K562 (cell line): ENCODE results near the gene RBPJL. TPM values are rescaled to one million over a fixed set of nuclear protein-coding genes. Genes with fewer than 3 reads are reported as not detected.

ENCODE experiments used
- ATAC-seq: fragments of 200-7000 bp; cut with Tn5 transposase; 3 replicates; pipeline ENCODE4 v1.9.1; 2020; ENCODE audit warnings: moderate library complexity
- BruUV-seq: library from RNA; stranded (reverse); fragments of 400-500 nt; replicated peaks from 2 replicates; lab custom pipeline; 2021; lab: Mats Ljungman, UMichigan
- CTCF ChIA-PET: fragments of 300-600 bp; formaldehyde crosslinking; extraction: SDS; loops from one replicate; lab custom pipeline; 2021; ENCODE audit warnings: low intra/inter-chr PET ratio; lab: Yijun Ruan, JAX
- POLR2A ChIA-PET: fragments of 300-600, 350-650 bp; sonication (Branson Sonifier 250); formaldehyde crosslinking; extraction: SDS; loops from one replicate; lab custom pipeline; 2021; ENCODE audit warnings: antibody characterized with exemption, inconsistent platforms; lab: Yijun Ruan, JAX
- DNase-seq, 4 experiments: peaks; one replicate each; pipeline versions ENCODE4 v3.0.0 to v3.0.0-alpha.2; 2011 to 2018; ENCODE audit warnings: low spot score in 3 of 4, mixed read lengths in 3 of 4; ENCODE audit errors: extremely low read depth in 1 of 4
- FAIRE-seq: peaks from 2 replicates; lab custom pipeline; 2011; peaks lifted over from hg19 to GRCh38; lab: Jason Lieb, UNC
- H2AFZ ChIP-seq: 2 replicates; pipeline ENCODE4 v1.6.0; 2011; ENCODE audit warnings: low read depth, low read length, control low read depth, inconsistent platforms
- H3K27ac ChIP-seq: fragments of 200-600 bp; 3 replicates; pipeline ENCODE4 v1.8.0; 2011; ENCODE audit warnings: low read depth, mild to moderate bottlenecking, control low read depth, inconsistent platforms, low read length, moderate library complexity, mixed read lengths; ENCODE audit errors: extremely low read depth
- H3K27me3 ChIP-seq, 2 experiments: fragments of 300-600 bp in 1 of 2; 2 replicates in 1 of 2; 3 replicates in 1 of 2; pipeline versions ENCODE4 v1.6.0 to v1.8.0; 2011; ENCODE audit warnings: inconsistent platforms in 2 of 2, low read length in 2 of 2, mild to moderate bottlenecking in 1 of 2, mixed read lengths in 1 of 2, moderate library complexity in 1 of 2; ENCODE audit not compliant: control insufficient read depth in 2 of 2, insufficient read depth in 2 of 2
- H3K36me3 ChIP-seq: fragments of 300-600 bp; 3 replicates; pipeline ENCODE4 v1.8.0; 2011; ENCODE audit warnings: mild to moderate bottlenecking, low read length, inconsistent platforms; ENCODE audit not compliant: control insufficient read depth, insufficient read depth
- H3K4me1 ChIP-seq, 2 experiments: fragments of 200-600 bp in 1 of 2; replicated peaks in 1 of 2; 2 replicates in 1 of 2; 3 replicates in 1 of 2; pipeline versions ENCODE4 v1.5.1 to v1.8.0; 2011; ENCODE audit warnings: inconsistent platforms in 2 of 2, low read length in 2 of 2, mild to moderate bottlenecking in 1 of 2, mixed read lengths in 1 of 2, moderate library complexity in 1 of 2; ENCODE audit not compliant: control insufficient read depth in 2 of 2, insufficient read depth in 2 of 2
- H3K4me2 ChIP-seq: 2 replicates; pipeline ENCODE4 v1.6.1; 2011; ENCODE audit warnings: low read length, control low read depth, inconsistent platforms, mixed read lengths; ENCODE audit not compliant: insufficient read depth
- H3K4me3 ChIP-seq: fragments of 200-600 bp; sonication (generic), shearing (Covaris generic); 2 replicates; pipeline ENCODE4 v1.5.1; 2016; ENCODE audit warnings: control low read depth, inconsistent platforms
- H3K79me2 ChIP-seq: fragments of 200-600 bp; 3 replicates; pipeline ENCODE4 v1.8.0; 2011; ENCODE audit warnings: low read length, inconsistent platforms; ENCODE audit not compliant: control insufficient read depth, insufficient read depth
- H3K9ac ChIP-seq, 2 experiments: 2 replicates each; pipeline versions ENCODE4 v1.6.0 to v1.6.1; 2011; ENCODE audit warnings: low read depth in 2 of 2, low read length in 2 of 2, control low read depth in 1 of 2, inconsistent platforms in 1 of 2, mild to moderate bottlenecking in 1 of 2, mixed read lengths in 1 of 2; ENCODE audit not compliant: insufficient read depth in 1 of 2
- H3K9me1 ChIP-seq: one replicate; pipeline ENCODE4 v1.6.0; 2011; ENCODE audit warnings: inconsistent platforms, mild to moderate bottlenecking, low read length, moderate library complexity; ENCODE audit not compliant: control insufficient read depth, insufficient read depth
- H3K9me3 ChIP-seq: replicated peaks from 2 replicates; pipeline ENCODE4 v1.5.1; 2011; ENCODE audit warnings: low read depth, low read length, inconsistent platforms; ENCODE audit not compliant: control insufficient read depth, insufficient read depth
- H4K20me1 ChIP-seq: replicated peaks from 2 replicates; pipeline ENCODE4 v1.6.1; 2011; ENCODE audit warnings: low read length, inconsistent platforms, mixed read lengths; ENCODE audit not compliant: control insufficient read depth, insufficient read depth
- CBX5 ChIP-seq: IDR thresholded peaks from 2 replicates; pipeline ENCODE4 v1.6.1; 2014; ENCODE audit warnings: low read depth, borderline replicate concordance
- EGR1 ChIP-seq: fragments of 450-650 bp; conservative IDR thresholded peaks from 2 replicates; pipeline ENCODE4 v1.6.1; 2017; ENCODE audit warnings: mild to moderate bottlenecking
- FUS ChIP-seq: fragments of 200-400 bp; formaldehyde crosslinking; optimal IDR thresholded peaks from 2 replicates; pipeline ENCODE3; 2017; ENCODE audit warnings: low read depth, low read length
- HDAC8 ChIP-seq: fragments of 450-650 bp; IDR thresholded peaks from 2 replicates; pipeline ENCODE4 v1.6.1; 2016; ENCODE audit warnings: mild to moderate bottlenecking, missing genetic modification characterization, moderate library complexity, missing compliant biosample characterization
- HMG20A ChIP-seq: fragments of 450-650 bp; formaldehyde crosslinking; conservative IDR thresholded peaks from 2 replicates; pipeline ENCODE4 v1.4.0; 2020; ENCODE audit warnings: mild to moderate bottlenecking, mixed read lengths
- MCM5 ChIP-seq: fragments of 450-650 bp; IDR thresholded peaks from 2 replicates; pipeline ENCODE4 v1.6.1; 2016; ENCODE audit warnings: low read depth
- NFYB ChIP-seq: IDR thresholded peaks from 2 replicates; pipeline ENCODE4 v1.6.1; 2011; ENCODE audit warnings: mild to moderate bottlenecking, moderate library complexity; ENCODE audit not compliant: insufficient read length; ENCODE audit errors: extremely low read depth
- PRPF4 ChIP-seq: fragments of 200-400 bp; formaldehyde crosslinking; IDR thresholded peaks from one replicate; pipeline ENCODE4 v1.6.1; 2017; ENCODE audit warnings: low read length, low read depth, mild to moderate bottlenecking; ENCODE audit not compliant: insufficient read depth, poor library complexity, severe bottlenecking
- TAF7 ChIP-seq: fragments of 450-650 bp; IDR thresholded peaks from 2 replicates; pipeline ENCODE4 v1.6.1; 2016; ENCODE audit warnings: missing genetic modification characterization, missing compliant biosample characterization
- XRCC3 ChIP-seq: fragments of 450-650 bp; IDR thresholded peaks from 2 replicates; pipeline ENCODE4 v1.6.1; 2017; ENCODE audit warnings: mild to moderate bottlenecking, moderate library complexity
- ZFP36 ChIP-seq: fragments of 150-350 bp; IDR thresholded peaks from 2 replicates; pipeline ENCODE4 v1.6.1; 2018; ENCODE audit warnings: low read length, low read depth; ENCODE audit not compliant: partially characterized antibody
- ZNF778 ChIP-seq: fragments of 450-650 bp; formaldehyde crosslinking; IDR thresholded peaks from 2 replicates; pipeline ENCODE4 v1.4.0; 2020; ENCODE audit warnings: mild to moderate bottlenecking, moderate library complexity
- WGBS: fragments of 100-300 bp; shearing (Covaris generic); methylation state at CpG from one replicate; pipeline ENCODE4 v1.1.6; 2016; ENCODE audit warnings: low coverage, mixed read lengths; ENCODE audit not compliant: insufficient coverage; ENCODE audit errors: missing lambda C conversion rate; 5-methylcytosine and 5-hydroxymethylcytosine counted together
- in situ Hi-C: fragments of 300-500 bp; cut with MboI; formaldehyde crosslinking; loops from 4 replicates; pipeline ENCODE4 v1.15.0; 2018; ENCODE audit warnings: inconsistent platforms, mixed read lengths
- intact Hi-C: fragments of 100-400 bp; cut with micrococcal nuclease; formaldehyde crosslinking; loops from 2 replicates; pipeline ENCODE4 v1.14.2; 2022
- polyA plus RNA-seq, 8 experiments: library from polyadenylated mRNA; depleted of rRNA in 4 of 8; stranded (reverse) in 5 of 8; unstranded in 3 of 8; fragments of >200 nt; fragmentation: Nextera tagmentation in 2 of 8; fragmentation: Illumina TruSeq in 1 of 8; extraction: Ambion mirVana in 2 of 8; extraction: Trizol in 1 of 8; gene quantifications; 2 replicates each; pipeline versions ENCODE4 v1.2.1 to v1.2.3, GENCODE V29; 2011 to 2014; ENCODE audit warnings: inconsistent platforms in 1 of 8, missing spikeins in 1 of 8
- total RNA-seq, 7 experiments: library from RNA; depleted of rRNA in 6 of 7; stranded (reverse); fragments of >200 nt in 6 of 7; fragmentation: Illumina TruSeq in 2 of 7; extraction: Trizol in 2 of 7; gene quantifications; 2 replicates each; pipeline versions ENCODE4 v1.2.1 to v1.2.3, GENCODE V29; 2011 to 2021; ENCODE audit warnings: low replicate concordance in 1 of 7
- TF ChIP-seq, protein P1 (sequence below): fragments of 450-650 bp; formaldehyde crosslinking; IDR thresholded peaks from 2 replicates; pipeline ENCODE4 v1.4.0; 2020; ENCODE audit warnings: mild to moderate bottlenecking, moderate library complexity
- TF ChIP-seq, protein P2 (sequence below): conservative IDR thresholded peaks from 2 replicates; pipeline ENCODE4 v1.6.1; 2011; ENCODE audit warnings: low read depth, mild to moderate bottlenecking, low read length; ENCODE audit not compliant: control insufficient read depth

The RBPJL gene
- total and polyA plus RNA-seq, 9 of the 15 experiments (the other 6 are each of a cell fraction or from before 2014, with no cell fraction given) = not detected

DNA sequence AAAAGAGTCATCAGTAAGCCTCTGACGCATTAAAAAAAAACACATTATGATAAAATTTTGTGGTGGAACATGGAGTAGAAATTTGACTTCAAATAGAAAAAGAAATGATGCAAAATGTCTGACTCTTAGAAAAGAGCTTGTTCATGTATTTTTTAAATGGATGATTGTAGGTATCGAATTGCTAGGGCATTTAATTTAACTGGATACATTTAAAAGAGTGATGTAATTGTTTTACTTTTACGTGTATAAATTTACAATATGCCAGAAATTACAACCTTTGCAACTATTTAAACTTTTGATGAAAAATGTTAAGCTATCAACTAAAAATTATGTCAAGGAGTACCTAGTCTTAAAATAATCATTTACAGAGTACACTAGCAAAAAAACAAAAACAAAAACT lies 46.1 kb downstream of the RBPJL start:
- Histone ChIP-seq H3K9ac (no peak overlapping the region), H3K27ac (no peak overlapping the region), H2AFZ (no peak overlapping the region), H3K9me1 (no peaks in the 10 kb centered on the region), H3K36me3 (no peaks in the 10 kb centered on the region), H3K4me2 (no peak overlapping the region), H3K79me2 (peaks cover 2% of the 10 kb centered on the region; the same call in 1 of the 3 replicates), H3K9me3 (no peaks in the 10 kb centered on the region), H3K4me3 (no peak overlapping the region), H4K20me1 (no peaks in the 10 kb centered on the region), H3K27me3 (no peaks in the 10 kb centered on the region), H3K4me1 (peaks cover 7 to 10% of the 10 kb centered on the region in 2 experiments)
- WGBS = 43% methylated on average over 3 of the region's 3 CpGs
- no peak for FAIRE-seq
- DNase-seq = no peak
- TF ChIP-seq, protein P1, sequence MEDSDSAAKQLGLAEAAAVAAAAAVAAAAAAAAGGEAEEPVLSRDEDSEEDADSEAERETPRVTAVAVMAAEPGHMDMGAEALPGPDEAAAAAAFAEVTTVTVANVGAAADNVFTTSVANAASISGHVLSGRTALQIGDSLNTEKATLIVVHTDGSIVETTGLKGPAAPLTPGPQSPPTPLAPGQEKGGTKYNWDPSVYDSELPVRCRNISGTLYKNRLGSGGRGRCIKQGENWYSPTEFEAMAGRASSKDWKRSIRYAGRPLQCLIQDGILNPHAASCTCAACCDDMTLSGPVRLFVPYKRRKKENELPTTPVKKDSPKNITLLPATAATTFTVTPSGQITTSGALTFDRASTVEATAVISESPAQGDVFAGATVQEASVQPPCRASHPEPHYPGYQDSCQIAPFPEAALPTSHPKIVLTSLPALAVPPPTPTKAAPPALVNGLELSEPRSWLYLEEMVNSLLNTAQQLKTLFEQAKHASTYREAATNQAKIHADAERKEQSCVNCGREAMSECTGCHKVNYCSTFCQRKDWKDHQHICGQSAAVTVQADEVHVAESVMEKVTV (CRISPR knock-in tag) = no peak
- TF ChIP-seq FUS (no peak), NFYB (no peak), HDAC8 (tag) (no peak), XRCC3 (no peak), EGR1 (no peak), CBX5 (no peak), ZFP36 (no peak), ZNF778 (CRISPR knock-in tag) (no peak), MCM5 (no peak), PRPF4 (no peak), HMG20A (CRISPR knock-in tag) (no peak), TAF7 (tag) (no peak)
- TF ChIP-seq, protein P2, sequence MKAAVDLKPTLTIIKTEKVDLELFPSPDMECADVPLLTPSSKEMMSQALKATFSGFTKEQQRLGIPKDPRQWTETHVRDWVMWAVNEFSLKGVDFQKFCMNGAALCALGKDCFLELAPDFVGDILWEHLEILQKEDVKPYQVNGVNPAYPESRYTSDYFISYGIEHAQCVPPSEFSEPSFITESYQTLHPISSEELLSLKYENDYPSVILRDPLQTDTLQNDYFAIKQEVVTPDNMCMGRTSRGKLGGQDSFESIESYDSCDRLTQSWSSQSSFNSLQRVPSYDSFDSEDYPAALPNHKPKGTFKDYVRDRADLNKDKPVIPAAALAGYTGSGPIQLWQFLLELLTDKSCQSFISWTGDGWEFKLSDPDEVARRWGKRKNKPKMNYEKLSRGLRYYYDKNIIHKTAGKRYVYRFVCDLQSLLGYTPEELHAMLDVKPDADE = no peak
- intact Hi-C loops (no loop called here), in situ Hi-C loops (no loop called here)
- no TSS peak for BruUV-seq
- no peak for ATAC-seq
- CTCF ChIA-PET = no interaction called here
- POLR2A ChIA-PET = interaction anchor here (0.5 to 0.8 kb wide), 3 partner anchors 10 to 581 kb away, joined by 3 read pairs; partner anchors contain the start of gene SYS1
